Osteoblast (primary cell): ENCODE measurements around the gene PDLIM7. TPM values are rescaled to one million over a fixed set of nuclear protein-coding genes. Genes with fewer than 3 reads are reported as not detected.

Experiments used
- DNase-seq: peaks from one replicate; pipeline ENCODE4 v3.0.0; 2011; ENCODE audit warnings: low spot score, mixed read lengths; ENCODE audit not compliant: insufficient read length; ENCODE audit errors: missing footprints
- H2AFZ ChIP-seq: 2 replicates; pipeline ENCODE4 v1.6.0; 2011; ENCODE audit warnings: mild to moderate bottlenecking, low read length
- H3K27ac ChIP-seq: 2 replicates; pipeline ENCODE4 v1.5.1; 2011; ENCODE audit warnings: mild to moderate bottlenecking, low read depth, low read length, moderate library complexity
- H3K27me3 ChIP-seq: 2 replicates; pipeline ENCODE4 v1.6.0; 2012; ENCODE audit warnings: mild to moderate bottlenecking, control low read depth, inconsistent platforms, low read length, moderate library complexity; ENCODE audit not compliant: insufficient read depth
- H3K36me3 ChIP-seq: 2 replicates; pipeline ENCODE4 v1.5.1; 2011; ENCODE audit warnings: mild to moderate bottlenecking, low read length, control low read depth, moderate library complexity; ENCODE audit not compliant: insufficient read depth
- H3K4me1 ChIP-seq: 2 replicates; pipeline ENCODE4 v1.5.1; 2011; ENCODE audit warnings: mild to moderate bottlenecking, low read length, control low read depth, moderate library complexity; ENCODE audit not compliant: insufficient read depth
- H3K4me2 ChIP-seq: 2 replicates; pipeline ENCODE4 v1.6.0; 2011; ENCODE audit warnings: mild to moderate bottlenecking, low read length; ENCODE audit not compliant: insufficient read depth
- H3K4me3 ChIP-seq: fragments of 200-600 bp; sonication (generic); 3 replicates; pipeline ENCODE4 v1.5.1; 2012; ENCODE audit warnings: mild to moderate bottlenecking, low read length, inconsistent platforms; ENCODE audit not compliant: insufficient read depth
- H3K79me2 ChIP-seq: 2 replicates; pipeline ENCODE4 v1.6.0; 2012; ENCODE audit warnings: mild to moderate bottlenecking, low read length, control low read depth, inconsistent platforms; ENCODE audit not compliant: insufficient read depth
- H3K9me3 ChIP-seq: 2 replicates; pipeline ENCODE4 v1.5.1; 2011; ENCODE audit warnings: low read depth, low read length, control low read depth
- H4K20me1 ChIP-seq: 2 replicates; pipeline ENCODE4 v1.6.0; 2012; ENCODE audit warnings: mild to moderate bottlenecking, low read length, control low read depth; ENCODE audit not compliant: insufficient read depth
- total RNA-seq: library from RNA; depleted of rRNA; stranded (reverse); fragments of >200 nt; gene quantifications from 2 replicates; pipeline ENCODE4 v1.2.3, GENCODE V29; 2012
- TF ChIP-seq, protein P1 (sequence below): IDR thresholded peaks from 2 replicates; pipeline ENCODE4 v1.5.1; 2011; ENCODE audit warnings: mild to moderate bottlenecking, low read depth, low read length, moderate library complexity; ENCODE audit errors: extremely low read depth

PDLIM7 gene
- total RNA-seq, 1 donor = 159 TPM

DNA sequence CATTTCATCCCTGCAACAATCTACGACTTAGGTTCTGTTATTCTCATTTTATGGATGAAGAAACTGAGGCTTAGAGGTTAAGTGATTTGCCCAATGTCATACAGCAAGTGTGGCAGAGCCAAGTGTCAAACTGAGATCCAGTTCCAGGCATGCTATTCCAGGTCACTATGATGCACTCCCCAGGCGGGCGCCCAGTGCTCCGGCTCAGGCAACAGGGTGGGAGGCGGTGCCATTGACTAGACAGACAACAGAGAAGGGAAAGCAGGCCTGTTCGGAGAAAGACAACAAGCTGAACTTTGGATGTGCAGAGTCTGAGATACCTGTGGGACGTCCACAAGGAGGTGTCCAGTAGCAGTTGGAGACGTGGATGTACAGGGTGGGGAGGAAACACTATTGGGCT, 30.2 kb upstream of the PDLIM7 start:
- Histone ChIP-seq H3K4me1 (no peaks in the 10 kb centered on the region), H3K4me2 (no peak overlapping the region), H2AFZ (no peak overlapping the region), H3K79me2 (peaks cover 44% of the 10 kb centered on the region), H3K27ac (no peak overlapping the region), H3K36me3 (peaks cover 82% of the 10 kb centered on the region), H3K9me3 (no peaks in the 10 kb centered on the region), H3K27me3 (no peaks in the 10 kb centered on the region), H4K20me1 (peaks cover 38% of the 10 kb centered on the region), H3K4me3 (no peak overlapping the region)
- TF ChIP-seq, protein P1, sequence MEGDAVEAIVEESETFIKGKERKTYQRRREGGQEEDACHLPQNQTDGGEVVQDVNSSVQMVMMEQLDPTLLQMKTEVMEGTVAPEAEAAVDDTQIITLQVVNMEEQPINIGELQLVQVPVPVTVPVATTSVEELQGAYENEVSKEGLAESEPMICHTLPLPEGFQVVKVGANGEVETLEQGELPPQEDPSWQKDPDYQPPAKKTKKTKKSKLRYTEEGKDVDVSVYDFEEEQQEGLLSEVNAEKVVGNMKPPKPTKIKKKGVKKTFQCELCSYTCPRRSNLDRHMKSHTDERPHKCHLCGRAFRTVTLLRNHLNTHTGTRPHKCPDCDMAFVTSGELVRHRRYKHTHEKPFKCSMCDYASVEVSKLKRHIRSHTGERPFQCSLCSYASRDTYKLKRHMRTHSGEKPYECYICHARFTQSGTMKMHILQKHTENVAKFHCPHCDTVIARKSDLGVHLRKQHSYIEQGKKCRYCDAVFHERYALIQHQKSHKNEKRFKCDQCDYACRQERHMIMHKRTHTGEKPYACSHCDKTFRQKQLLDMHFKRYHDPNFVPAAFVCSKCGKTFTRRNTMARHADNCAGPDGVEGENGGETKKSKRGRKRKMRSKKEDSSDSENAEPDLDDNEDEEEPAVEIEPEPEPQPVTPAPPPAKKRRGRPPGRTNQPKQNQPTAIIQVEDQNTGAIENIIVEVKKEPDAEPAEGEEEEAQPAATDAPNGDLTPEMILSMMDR = no peak
- no peak for DNase-seq

DNA sequence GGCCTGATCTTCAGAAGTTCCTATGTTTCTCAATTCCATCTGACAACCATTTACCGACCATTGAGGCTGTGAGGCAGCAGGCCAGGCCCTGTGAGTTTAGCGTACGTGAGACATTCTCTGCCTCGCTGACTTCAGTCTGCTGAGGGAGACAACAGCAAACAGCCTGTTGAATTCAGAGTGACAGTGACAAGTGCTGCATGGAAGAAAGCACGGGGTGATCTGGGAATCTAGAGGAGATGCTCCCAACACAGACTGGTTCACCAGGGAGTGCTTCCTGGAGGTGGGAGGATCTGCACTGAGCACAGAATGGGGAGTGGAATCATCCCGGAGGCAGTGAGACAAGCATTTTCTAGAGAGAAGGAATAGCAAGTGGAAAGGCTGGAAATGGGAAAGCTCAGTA, 29.4 kb upstream of the PDLIM7 start:
- Histone ChIP-seq H3K79me2 (peaks cover 38% of the 10 kb centered on the region), H3K36me3 (peaks cover 81% of the 10 kb centered on the region), H3K9me3 (no peaks in the 10 kb centered on the region), H3K4me3 (no peak overlapping the region), H2AFZ (no peak overlapping the region), H3K27ac (no peak overlapping the region), H3K4me2 (no peak overlapping the region), H3K4me1 (no peaks in the 10 kb centered on the region), H3K27me3 (no peaks in the 10 kb centered on the region), H4K20me1 (peaks cover 38% of the 10 kb centered on the region)
- peak; percentile 45 for DNase-seq
- TF ChIP-seq, protein P1 = no peak

DNA sequence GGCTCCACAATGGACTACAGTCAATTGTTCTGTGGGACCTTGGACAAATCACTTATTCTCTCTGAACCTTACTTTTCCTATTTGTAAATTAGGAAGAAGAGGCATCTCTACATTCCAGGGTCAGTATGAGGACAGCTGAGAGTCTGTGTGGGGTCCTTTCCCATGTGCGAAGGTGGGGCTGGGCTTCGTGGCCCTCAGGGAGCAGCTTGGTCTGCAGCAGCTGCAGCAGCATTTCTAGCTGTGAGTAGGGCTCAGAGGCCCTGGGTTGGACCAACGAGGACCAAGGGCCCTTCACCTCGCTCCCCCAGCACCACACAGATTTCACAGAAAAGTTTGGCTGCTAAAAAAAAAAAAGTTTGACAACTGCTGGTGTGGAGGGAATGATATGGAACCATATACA, 28.8 kb upstream of the PDLIM7 start:
- Histone ChIP-seq H3K79me2 (peaks cover 36% of the 10 kb centered on the region), H3K27me3 (no peaks in the 10 kb centered on the region), H3K4me1 (no peaks in the 10 kb centered on the region), H3K27ac (no peak overlapping the region), H3K9me3 (no peaks in the 10 kb centered on the region), H2AFZ (no peak overlapping the region), H3K36me3 (peaks cover 82% of the 10 kb centered on the region), H4K20me1 (peaks cover 39% of the 10 kb centered on the region), H3K4me2 (no peak overlapping the region), H3K4me3 (no peak overlapping the region)
- peak; percentile 1 for DNase-seq
- TF ChIP-seq, protein P1 = no peak

- peaks cover 81% of the 10 kb centered on the region for H3K36me3 ChIP-seq
- peaks cover 31% of the 10 kb centered on the region for H3K79me2 ChIP-seq
- H3K4me3 ChIP-seq = no peak overlapping the region
- TF ChIP-seq, protein P1 = no peak
- no peaks in the 10 kb centered on the region for H3K4me1 ChIP-seq
- H3K9me3 ChIP-seq = no peaks in the 10 kb centered on the region
- peaks cover 30% of the 10 kb centered on the region for H4K20me1 ChIP-seq
- no peak overlapping the region for H2AFZ ChIP-seq
- peak; percentile 25 for DNase-seq
- no peak overlapping the region for H3K4me2 ChIP-seq
- no peak overlapping the region for H3K27ac ChIP-seq
- no peaks in the 10 kb centered on the region for H3K27me3 ChIP-seq
These were observed 27.7 kb upstream of the PDLIM7 start for GRCh38 chr5:177524941-177525655.
